Stimulated activated CD4-positive, alpha-beta T cell treated with anti-CD3 and anti-CD28 coated beads, Interleukin-4, amount 100 ng/mL, for 4 hours (primary cell): ENCODE data around the gene PIP5KL1.
"Not testable (repeated sequence)": the region's sequence is repeated elsewhere in the genome, so short reads cannot be mapped to it uniquely, and the experiment has no call there.

Experiments
- DNase-seq, 2 experiments: peaks; one replicate each; pipeline ENCODE4 v3.0.0-alpha.2; 2020

Gene PIP5KL1

GRCh38 chr9:127885508-127886281, 44.9 kb downstream of the PIP5KL1 start:
- DNase-seq, result no peak

GRCh38 chr9:127884976-127885490, 45.5 kb downstream of the PIP5KL1 start:
- no peak for DNase-seq

GRCh38 chr9:127884427-127884911, 46.1 kb downstream of the PIP5KL1 start:
- DNase-seq, result no peak

GRCh38 chr9:127883959-127884358, 46.6 kb downstream of the PIP5KL1 start:
- DNase-seq, result no peak

- DNase-seq, result not testable (repeated sequence)
These were observed 48.9 kb downstream of the PIP5KL1 start for GRCh38 chr9:127881715-127882114.

DNA sequence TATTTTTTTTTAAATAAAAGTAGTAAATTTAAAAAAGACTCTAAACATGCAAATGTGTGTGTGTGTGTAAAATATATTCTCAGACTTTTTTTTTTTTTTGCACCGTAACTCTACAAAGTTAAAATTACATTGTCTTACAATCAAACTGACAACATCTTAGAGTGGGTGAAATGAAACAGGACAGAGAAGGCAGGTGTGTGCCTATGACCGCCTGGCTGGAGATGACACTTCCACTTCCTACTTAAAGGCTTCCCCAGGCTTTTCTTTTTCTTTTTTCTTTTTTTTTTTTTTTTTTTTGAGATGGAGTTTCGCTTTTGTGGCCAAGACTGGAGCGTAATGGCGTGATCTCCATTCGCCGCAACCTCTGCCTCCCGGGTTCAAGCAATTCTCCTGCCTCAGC, 50.4 kb downstream of the PIP5KL1 start:
- DNase-seq, result no peak

GRCh38 chr9:127878652-127879390, 51.8 kb downstream of the PIP5KL1 start:
- DNase-seq, result no peak

GRCh38 chr9:127878001-127878651, 52.5 kb downstream of the PIP5KL1 start:
- DNase-seq, result no peak

- DNase-seq, result no peak
These were observed 53.0 kb downstream of the PIP5KL1 start, which contains the start of gene AK1 for GRCh38 chr9:127877566-127877998. AK1 (minus strand) TSS chr9:127877675; CDS start chr9:127874617, 3,058 bp downstream.

DNA sequence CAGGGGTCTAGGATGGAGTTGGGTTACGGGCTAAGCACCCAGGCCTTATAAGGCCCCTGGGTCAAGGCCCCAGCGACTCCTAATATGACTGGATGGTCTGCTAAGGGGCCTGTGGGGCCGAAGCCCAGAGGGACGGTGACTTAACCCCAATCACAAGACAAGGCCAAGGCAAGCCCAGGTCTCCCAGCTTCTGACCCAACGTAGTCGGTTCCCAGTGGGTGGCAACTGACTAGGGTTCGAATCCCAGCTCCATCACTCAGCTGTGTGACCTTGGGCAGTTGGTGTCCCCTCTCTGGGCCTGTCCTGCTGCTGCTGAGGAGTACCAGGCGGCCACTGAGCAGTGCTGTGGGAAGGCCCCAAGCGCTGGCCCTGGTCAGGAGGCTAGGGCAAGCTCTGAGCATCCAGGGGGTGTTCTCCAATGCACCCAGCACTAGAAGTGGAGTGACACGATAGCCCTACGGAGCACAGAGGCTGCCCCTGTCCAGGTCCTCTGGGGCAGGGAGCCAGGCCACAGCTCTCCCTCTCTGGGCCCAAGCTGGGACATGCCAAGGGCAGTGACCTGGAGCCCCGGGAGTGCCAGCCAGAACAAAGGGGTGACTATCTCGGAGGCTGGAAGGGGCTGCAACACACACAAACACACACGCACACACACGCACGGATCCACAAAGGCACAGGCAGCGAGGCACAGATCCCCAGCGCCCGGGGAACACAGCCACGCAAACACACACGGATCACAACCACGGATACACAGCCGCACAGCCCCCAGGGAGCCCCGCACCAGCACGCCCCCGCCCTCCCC, 53.6 kb downstream of the PIP5KL1 start:
- DNase-seq, result no peak

GRCh38 chr9:127876026-127876763, 54.4 kb downstream of the PIP5KL1 start:
- no peak for DNase-seq

- no peak for DNase-seq
These were observed 55.1 kb downstream of the PIP5KL1 start for GRCh38 chr9:127875306-127875966.

- no peak for DNase-seq
These were observed 56.0 kb downstream of the PIP5KL1 start for GRCh38 chr9:127874301-127875221.

DNA sequence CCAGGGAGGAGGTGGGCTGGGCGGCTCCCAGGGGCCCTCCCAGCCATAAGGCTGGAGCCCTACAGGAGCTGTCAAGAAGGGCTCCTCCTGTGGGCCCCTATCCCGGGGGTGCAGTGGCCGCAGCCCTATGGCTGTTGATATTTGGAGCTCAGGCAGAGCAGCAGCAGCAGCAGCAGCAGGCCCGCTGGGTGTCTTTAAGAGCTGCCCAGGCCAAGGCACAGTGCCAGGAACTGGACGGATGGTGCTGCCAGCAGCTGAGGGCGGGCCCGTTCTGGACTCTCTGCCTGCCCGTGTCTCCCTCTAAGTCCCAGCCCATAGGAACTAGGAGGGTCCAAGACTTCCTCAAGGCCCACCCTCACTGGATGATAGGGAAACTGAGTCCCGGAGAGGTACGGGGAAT, 56.7 kb downstream of the PIP5KL1 start:
- no peak for DNase-seq

GRCh38 chr9:127873223-127873691, 57.3 kb downstream of the PIP5KL1 start:
- DNase-seq, result no peak

- DNase-seq, result no peak
These were observed 58.0 kb downstream of the PIP5KL1 start for GRCh38 chr9:127872369-127873222.

GRCh38 chr9:127871531-127871930, 59.0 kb downstream of the PIP5KL1 start:
- no peak for DNase-seq

- DNase-seq, result no peak
These were observed 59.7 kb downstream of the PIP5KL1 start for GRCh38 chr9:127870887-127871286.
